ENCODE results near the gene TXNDC11. TPM values are rescaled to one million over a fixed set of nuclear protein-coding genes. Genes with fewer than 3 reads are reported as not detected.
A peak's percentile ranks its signal among the peaks of the same experiment; 100 is the strongest.

Gene TXNDC11
- total RNA-seq, 1 donor from 2014 or later: 19.6 TPM

DNA sequence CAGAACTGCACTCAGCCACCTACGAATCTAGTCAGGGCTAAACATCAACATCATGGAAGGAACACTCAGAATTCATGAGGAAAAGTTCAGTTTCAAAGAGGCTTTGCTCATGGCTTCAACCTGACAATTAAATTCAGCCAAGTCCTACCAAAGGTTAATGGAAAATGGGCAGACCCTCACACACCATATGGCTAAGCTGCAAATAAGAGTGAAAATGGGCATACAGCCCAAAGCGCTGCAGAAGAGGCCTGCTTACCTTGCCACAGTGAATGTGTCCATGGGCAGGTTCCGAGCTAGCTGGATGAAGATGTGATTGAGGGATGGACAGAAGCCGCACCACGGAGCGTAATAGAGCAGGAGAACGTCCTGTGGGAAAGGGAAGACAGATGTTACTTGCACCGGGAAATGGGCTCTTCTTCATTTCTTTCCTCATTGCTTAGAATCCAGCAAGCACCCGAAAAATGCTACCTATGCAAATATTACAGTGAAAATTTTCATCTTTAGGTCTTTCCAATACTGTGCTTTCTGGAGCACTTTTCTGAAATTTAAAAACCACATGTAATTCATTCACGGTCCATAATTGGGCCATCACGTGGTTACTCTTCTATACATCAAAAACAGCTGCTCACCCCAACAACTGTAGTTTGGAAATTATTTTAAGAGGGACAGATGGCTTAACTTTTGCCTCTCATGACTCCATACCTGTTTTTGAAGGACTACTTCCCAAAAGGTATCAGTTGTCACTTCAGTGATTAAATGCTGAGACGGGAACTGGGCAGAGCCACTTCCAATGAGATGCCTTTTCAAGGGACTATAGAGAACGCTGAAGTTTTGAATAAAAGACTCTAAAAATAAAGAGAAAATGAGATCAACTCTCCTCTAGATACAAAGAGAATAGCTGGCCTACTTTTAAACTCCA lies 54.8 kb downstream of the TXNDC11 start:
- no peaks in the 10 kb centered on the region for H3K4me1 Mint-ChIP-seq (ENCODE audit: unreplicated experiment)
- no peak overlapping the region for H3K4me3 Mint-ChIP-seq (ENCODE audit: unreplicated experiment)
- no peak for TF ChIP-seq CTCF (IDR thresholded peaks at IDR 0.05; ENCODE audit: unreplicated experiment)
- H3K9me3 Mint-ChIP-seq (ENCODE audit: unreplicated experiment): no peaks in the 10 kb centered on the region
- H3K27me3 Mint-ChIP-seq (ENCODE audit: unreplicated experiment): no peaks in the 10 kb centered on the region
- peaks cover 38% of the 10 kb centered on the region for H3K36me3 Mint-ChIP-seq (ENCODE audit: low read depth, unreplicated experiment)
- H3K27ac Mint-ChIP-seq (ENCODE audit: unreplicated experiment): no peak overlapping the region
- DNase-seq (ENCODE audit: low spot score): no peak

- H3K27ac Mint-ChIP-seq (ENCODE audit: unreplicated experiment): no peak overlapping the region
- H3K4me1 Mint-ChIP-seq (ENCODE audit: unreplicated experiment): peaks cover under 1% of the 10 kb centered on the region
- no peak for DNase-seq (ENCODE audit: low spot score)
- no peaks in the 10 kb centered on the region for H3K9me3 Mint-ChIP-seq (ENCODE audit: unreplicated experiment)
- peaks cover under 1% of the 10 kb centered on the region for H3K27me3 Mint-ChIP-seq (ENCODE audit: unreplicated experiment)
- peaks cover 31% of the 10 kb centered on the region for H3K36me3 Mint-ChIP-seq (ENCODE audit: low read depth, unreplicated experiment)
- H3K4me3 Mint-ChIP-seq (ENCODE audit: unreplicated experiment): no peak overlapping the region
- no peak for TF ChIP-seq CTCF (IDR thresholded peaks at IDR 0.05; ENCODE audit: unreplicated experiment)
Measured at GRCh38 chr16:11686713-11687380, 55.8 kb downstream of the TXNDC11 start.

DNA sequence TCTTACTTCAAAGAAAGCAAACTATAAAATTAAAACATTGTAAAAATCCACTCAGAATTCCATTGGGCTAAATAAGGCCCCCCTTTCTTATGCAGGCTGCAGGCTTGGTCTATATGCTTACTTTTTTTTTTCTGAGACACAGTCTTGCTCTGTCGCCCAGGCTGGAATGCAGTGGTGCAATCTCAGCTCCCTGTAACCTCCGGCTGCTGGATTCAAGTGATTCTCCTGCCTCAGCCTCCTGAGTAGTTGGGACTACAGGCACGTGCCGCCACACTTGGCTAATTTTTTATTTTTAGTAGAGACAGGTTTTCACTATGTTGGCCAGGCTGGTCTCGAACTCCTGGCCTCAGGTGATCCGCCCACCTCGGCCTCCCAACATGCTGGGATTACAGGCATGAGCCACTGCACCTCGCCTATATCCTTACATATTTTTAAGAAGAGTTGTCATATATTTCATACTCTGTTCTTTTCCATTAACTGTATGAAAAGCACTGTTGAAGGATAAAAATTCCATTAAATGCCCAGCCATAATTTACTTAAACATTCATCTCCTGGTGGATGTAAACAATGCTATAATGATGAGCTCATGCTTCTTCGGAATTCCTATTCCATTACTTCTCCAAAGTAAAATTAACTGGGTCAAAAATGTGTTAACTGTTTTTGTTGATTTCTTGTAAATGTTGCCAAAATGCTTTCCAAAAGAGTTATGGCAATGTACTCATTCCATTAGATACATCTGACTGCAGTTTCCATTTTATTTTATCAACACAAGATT lies 56.6 kb downstream of the TXNDC11 start:
- TF ChIP-seq CTCF (IDR thresholded peaks at IDR 0.05; ENCODE audit: unreplicated experiment): no peak
- H3K27ac Mint-ChIP-seq (ENCODE audit: unreplicated experiment): no peak overlapping the region
- peaks cover 23% of the 10 kb centered on the region for H3K36me3 Mint-ChIP-seq (ENCODE audit: low read depth, unreplicated experiment)
- H3K4me3 Mint-ChIP-seq (ENCODE audit: unreplicated experiment): no peak overlapping the region
- H3K9me3 Mint-ChIP-seq (ENCODE audit: unreplicated experiment): no peaks in the 10 kb centered on the region
- peaks cover 5% of the 10 kb centered on the region for H3K4me1 Mint-ChIP-seq (ENCODE audit: unreplicated experiment)
- no peak for DNase-seq (ENCODE audit: low spot score)
- H3K27me3 Mint-ChIP-seq (ENCODE audit: unreplicated experiment): peaks cover 6% of the 10 kb centered on the region

DNA sequence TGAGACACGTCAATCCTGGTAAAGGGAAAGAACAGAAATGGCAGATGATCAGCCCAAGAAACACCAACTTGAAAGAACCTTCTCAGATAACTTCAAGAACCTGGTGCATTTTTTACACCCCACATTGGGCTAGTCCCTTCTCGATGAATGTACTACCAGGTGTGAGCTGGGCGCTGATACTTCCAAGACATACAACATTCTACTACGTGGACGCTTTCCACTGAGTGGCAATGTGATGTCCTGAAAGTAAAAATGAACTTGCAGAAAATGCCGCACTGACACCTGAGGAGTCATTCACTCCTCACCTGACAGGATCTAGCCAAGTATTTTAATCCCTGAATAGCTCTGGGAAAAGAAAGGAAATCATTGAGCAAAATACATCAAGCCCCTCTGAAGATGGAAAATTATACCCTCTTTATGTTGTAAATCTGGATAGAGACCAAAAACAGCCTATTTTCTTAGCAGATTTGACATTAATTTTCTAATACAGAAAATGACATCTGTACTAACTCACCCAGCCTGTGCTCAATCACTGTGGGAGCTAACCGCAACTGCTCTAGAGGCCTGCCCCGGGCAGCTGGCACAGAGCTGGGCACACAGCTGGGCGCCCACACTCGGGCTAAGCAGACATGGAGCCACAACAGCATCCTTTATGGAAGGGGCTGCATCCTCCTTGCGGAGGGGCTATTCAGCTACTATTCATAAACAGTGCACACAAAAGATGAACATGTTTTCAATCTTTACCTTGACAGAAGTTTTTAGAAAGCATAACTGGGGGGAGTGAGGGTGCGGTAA lies 58.2 kb downstream of the TXNDC11 start:
- no peak for TF ChIP-seq CTCF (IDR thresholded peaks at IDR 0.05; ENCODE audit: unreplicated experiment)

More for the DNA sequence above, 58.2 kb downstream of the TXNDC11 start:
- no peak for DNase-seq (ENCODE audit: low spot score)
- no peaks in the 10 kb centered on the region for H3K9me3 Mint-ChIP-seq (ENCODE audit: unreplicated experiment)
- peak overlapping the region; percentile 37 for H3K4me3 Mint-ChIP-seq (ENCODE audit: unreplicated experiment)
- H3K4me1 Mint-ChIP-seq (ENCODE audit: unreplicated experiment): peaks cover 5% of the 10 kb centered on the region
- H3K27me3 Mint-ChIP-seq (ENCODE audit: unreplicated experiment): peaks cover 6% of the 10 kb centered on the region
- H3K36me3 Mint-ChIP-seq (ENCODE audit: low read depth, unreplicated experiment): peaks cover 19% of the 10 kb centered on the region
- H3K27ac Mint-ChIP-seq (ENCODE audit: unreplicated experiment): no peak overlapping the region
